ENCODE data around the gene SLC30A3.
A peak's percentile ranks its signal among the peaks of the same experiment; 100 is the strongest.
"Not testable (repeated sequence)": the region's sequence is repeated elsewhere in the genome, so short reads cannot be mapped to it uniquely, and the experiment has no call there.

Gene SLC30A3

DNA sequence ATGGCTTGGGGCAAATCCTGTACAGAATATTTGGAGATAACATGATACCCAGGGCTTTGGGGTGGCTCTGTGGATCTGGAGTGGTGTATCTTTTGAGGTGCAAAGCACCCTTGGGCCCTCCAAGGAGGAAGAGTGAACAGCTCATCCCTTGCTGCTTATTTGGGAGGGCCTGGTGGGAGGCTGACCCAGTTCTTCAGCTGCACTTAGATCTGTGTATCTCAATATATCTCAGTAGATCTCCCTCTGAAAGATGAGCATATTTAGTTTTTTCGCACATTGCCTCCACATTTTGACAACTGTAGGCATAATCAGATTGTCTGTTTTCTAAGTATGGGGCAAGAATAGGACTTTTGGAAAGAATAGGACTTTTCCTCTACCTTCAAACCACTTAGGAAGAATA is 22.1 kb upstream of the SLC30A3 start:
- no peak for DNase-seq

DNA sequence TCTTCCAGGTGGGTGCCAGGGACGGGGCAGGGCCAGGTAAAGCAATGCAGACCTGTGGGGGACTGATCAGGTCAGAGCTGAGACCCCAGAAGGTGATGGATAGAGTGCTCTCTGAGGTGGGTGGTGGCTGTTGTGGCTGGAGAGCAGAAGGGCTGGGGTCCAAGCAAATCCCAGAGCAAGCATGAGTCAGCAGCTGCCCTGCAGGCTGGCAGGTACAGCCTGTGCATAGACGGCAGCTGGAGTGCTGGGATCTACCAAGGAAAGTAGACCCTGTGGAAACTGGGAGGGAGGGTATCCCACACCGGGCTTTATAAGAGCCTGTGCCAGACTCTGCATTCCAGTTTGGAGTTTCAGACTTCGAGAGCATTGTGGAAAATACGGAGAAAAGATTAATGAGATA is 20.0 kb upstream of the SLC30A3 start:
- DNase-seq: no peak

DNA sequence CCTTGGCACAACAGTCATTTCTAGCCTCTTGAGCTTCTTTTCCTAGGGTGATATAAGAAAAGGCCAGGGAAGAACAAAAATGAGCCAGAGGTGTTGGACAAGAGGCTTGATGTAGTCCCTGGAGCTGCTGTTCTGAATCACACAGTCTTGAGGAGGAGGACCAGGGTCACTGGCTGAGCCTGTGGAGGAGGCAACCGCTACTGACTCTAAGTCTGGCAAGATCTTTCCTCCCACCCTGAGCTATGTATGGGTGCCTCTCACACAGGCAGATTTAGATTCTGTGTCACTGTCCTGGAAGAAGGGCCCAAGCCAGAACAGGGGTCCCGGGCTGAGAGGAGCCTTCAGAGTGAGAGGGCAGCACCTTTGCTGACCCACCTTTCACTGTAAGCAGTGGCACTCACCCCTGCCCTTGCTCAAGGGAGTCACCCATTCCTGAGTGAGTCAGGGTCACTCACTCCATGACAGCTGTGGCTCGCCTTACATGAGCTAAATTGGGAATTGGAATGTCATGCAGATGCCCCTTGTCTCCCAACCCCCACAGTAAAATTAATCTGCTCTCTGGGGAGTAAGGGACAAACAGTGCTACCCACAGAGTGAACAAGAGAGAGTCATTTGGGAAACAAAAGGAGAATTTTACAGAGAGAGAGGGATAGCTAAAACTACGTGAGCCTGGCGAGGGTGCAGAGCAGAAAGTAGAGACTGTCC is 19.2 kb upstream of the SLC30A3 start, which contains the start of gene TRIM54:
TSS of gene TRIM54 (plus strand) at position 575 of the 705 bp plus-strand sequence. CDS start 303 bp downstream, outside the sequence.
- DNase-seq: no peak

DNA sequence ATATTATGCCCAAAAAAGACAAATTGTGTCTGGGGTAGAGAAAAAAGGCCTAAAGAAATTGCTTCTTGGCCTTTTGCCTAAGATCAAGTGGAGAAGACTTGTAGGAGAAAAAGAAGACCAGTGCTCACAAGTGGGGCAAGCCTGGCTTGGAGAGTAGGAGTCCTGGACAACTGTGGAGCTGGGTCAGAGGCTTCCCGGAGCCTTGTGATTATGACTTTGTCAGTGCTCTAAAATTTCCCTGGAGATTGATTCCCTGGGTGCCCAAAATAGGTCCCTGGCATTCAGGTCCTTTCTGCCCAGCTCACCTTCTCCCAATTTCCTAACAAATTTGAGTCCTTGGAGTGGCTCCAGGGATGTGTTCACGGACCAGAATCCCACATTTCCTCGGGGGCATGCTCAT is 18.6 kb upstream of the SLC30A3 start:
- DNase-seq: no peak

DNA sequence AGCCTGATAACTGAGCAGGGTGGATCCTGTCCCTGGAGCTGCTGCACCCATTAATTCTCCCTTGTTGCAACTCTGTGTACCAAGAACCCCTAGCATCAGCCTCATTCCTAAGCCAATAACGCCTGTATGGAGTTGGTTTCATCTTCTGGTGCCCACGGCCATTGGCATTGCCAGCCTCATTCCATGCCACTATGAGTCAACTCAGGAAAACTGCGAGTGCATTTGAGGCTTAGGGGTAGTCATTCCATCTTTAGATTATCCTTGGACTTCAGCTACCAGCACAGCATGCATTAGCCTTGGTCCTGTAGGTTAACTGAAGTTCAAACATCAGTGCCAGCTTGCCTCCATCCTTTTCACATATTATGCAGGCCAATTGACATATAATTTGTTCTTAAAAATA is 18.0 kb upstream of the SLC30A3 start:
- DNase-seq: no peak

DNA sequence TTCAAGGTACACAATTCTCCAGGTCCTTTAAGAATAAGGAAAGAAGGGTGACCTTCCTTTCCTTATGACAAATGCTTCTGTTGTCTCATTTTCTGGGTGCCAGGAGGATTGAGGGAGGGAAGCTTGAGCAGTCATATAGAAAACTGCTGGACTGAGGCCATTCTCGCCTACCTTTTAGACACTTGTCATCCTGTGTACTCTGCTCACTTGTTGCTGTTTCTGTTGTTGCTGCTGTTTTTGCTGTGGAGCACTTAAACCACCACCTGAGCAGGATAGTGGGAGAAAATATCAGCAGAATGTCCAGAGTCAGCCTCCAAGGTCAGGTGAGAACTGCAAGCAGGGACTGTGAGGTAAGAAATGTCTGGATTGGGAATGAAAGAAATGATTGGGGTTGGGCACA is 15.2 kb upstream of the SLC30A3 start:
- no peak for DNase-seq

DNA sequence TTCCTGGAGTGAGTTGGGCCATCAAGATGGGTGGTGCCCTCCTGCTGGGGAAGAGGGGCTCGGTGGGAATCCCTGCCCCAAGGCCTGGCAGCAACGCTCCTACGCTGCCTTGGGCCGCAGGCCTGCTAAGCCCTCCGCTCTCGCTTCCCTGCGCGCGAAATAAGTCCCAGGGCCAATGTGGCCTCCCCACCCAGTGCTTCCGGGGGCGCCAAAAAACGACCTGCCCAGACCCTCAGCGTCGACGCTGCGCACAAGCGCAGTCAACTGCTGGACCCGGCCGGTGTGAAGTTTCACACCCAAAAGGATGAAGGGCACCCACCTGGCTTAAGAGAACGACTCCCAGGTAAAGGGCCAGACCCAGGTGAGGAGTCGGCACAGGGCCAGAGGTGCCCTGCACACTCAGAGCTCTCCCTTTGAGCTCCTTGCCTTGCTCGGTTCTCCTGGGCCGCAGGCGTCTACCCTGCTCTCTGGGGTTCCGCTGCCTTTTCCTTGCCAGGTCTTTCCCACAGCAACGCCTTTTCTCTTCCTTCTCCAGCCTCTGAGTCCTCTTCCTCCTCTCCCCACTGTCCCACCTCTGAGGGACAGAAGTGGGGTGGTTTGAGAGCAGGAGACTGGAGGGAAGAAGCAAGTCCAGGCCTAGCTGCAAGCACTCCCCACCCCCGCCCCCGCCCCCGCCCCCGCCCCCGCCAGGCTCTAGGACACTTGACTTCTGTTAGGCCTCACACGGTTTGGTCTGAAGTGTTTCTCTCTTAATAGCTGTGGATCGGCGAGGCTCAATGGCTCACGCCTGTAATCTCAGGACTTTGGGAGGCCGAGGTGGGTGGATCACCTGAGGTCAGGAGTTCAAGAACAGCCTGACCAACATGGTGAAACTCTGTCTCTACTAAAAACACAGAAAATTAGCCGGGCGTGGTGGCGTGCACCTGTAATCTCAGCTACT is 12.6 kb upstream of the SLC30A3 start, which contains the start of gene DNAJC5G:
TSS of gene DNAJC5G (plus strand) at position 223 of the 940 bp plus-strand sequence. CDS start 1,296 bp downstream, outside the sequence.
- no peak for DNase-seq

DNA sequence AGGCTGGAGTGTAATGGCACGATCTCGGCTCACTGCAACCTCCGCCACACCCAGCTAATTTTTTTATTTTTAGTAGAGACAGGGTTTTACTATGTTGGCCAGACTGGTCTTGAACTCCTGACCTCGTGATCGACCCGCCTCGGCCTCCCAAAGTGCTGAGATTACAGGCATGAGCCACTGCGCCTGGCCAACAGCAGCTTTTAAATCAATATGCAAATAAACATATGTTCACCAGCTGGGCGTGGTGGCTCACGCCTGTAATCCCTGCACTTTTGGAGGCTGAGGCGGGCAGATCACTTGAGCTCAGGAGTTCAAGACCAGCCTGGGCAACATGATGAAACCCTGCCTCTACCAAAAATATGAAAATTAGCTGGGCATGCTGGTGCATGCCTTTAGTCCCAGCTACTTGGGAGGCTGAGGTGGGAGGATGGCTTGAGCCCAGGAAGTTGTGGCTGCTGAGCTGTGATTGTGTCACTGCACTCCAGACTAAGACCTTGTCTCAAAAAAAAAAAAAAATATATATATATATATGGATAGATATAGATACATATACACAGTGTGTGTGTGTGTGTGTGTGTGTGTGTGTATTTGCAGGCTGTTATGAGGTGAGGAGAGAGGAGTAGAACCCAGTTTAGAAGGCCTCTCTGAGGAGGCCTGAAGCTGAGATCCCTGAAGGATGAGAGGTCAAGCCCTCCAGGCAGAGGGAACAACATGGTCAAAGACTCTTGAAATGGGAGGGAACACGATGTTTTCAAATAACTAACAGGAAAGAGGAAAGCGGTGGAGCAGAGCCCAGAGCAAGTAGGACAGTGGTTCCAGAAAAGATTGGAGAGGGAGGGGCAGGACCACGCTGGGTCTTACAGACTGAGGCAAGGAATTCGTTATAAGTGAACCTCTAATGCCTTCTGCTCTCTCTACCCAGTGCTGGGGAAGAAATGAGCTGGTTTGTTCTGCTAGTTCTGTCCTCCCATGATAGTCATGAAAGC is 10.0 kb upstream of the SLC30A3 start:
- not testable (repeated sequence) for DNase-seq

DNA sequence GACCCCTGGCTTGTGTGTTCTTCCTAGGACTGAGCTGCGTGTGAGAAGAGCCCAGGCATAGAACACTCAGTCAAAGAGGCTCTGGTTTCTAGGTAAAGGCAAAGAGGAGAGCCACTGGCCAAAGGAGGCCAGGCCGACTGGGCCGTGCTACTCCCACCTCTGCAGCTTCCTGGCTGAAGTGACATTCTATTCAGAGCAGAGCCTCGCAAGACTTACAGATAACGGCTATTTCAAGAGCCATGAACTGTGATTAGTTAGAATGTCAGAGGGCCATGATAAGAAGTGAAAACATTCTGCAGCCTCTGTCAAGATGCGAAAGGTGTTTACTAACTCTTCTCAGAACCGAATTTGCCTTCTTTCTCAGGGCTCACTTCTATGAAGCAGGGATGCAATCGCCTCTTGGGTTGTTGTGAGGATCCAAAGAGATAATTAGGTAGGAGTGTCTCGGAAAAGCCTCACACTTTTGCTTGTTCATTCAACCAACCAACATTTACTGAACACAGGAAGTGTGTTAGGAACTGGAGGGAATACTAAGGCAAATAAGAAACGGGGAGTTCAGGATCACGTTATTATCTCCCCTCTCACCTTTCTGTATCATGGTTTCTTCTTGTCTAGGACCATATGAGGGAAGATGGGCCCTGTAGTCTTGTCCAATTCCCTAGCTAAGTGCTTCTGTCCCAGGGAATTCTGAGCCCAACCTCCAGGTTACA is 8.9 kb upstream of the SLC30A3 start:
- no peak for DNase-seq

DNA sequence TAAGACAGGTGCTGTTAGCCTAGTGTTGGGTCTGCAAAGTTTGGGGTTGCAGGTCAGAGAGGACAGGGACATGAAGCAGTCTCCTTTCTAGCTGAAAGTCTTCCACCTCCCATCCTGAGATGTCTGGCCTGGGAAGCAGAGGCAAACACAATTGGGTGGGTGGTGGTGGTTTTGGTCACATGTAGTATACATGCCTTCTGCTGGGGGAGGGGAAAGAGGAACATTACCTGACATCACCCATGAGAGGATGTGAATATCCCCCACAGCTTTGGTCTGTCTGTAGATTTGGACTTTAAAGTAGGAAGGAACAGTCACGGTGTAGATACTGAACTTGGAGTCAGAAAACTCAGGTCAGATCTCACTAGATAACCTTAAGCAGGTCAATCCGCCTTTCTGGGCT is 7.8 kb upstream of the SLC30A3 start:
- no peak for DNase-seq

DNA sequence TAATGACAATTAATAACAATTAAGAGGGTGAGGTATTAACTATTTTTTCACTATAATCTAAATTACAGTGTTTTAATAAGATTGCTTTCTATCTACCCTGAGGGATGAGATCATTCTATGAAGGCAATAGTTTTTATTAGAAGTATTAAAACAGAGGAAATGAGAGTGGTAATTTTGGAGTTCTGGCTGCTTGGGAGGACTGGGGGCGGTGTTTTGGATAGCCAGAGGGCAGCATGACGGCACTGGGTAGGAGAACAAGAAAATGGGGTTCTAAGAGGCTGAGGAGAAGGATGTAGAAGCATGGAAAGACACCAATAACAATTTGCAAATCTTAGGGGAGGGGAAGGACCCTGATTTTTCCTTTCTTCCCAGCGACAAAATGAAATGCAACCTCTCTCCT is 7.3 kb upstream of the SLC30A3 start:
- no peak for DNase-seq

DNA sequence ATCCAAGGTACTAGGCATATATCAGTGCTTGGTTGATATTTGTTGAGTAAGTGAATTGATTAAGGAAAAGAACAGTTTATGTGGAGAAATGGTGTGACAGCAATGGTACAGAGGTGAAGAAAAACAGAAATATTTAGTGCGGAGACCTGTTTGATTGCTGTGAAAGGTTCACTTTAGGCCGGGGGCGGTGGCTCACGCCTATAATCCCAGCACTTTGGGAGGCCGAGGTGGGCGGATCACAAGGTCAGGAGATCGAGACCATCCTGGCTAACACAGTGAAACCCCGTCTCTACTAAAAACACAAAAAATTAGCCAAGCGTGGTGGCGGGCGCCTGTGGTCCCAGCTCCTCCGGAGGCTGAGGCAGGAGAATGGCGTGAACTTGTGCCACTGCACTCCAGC is 5.4 kb upstream of the SLC30A3 start:
- DNase-seq: not testable (repeated sequence)

DNA sequence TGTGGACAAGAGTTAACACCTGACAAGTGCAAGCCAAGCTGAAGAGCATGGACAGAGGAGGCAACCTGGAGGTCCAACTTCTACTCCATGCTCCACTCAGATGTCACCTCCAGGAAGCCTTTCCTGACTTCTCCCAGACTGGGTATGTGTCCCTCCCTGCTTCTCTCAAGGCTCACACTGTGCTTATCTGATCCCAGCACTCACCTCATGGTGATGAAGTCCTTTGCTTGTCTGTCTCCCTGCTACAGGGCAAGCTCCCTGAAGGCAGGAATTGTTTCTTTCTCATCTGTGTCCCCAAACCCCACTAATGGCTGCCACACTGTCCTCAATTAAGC is 2.7 kb upstream of the SLC30A3 start:
- DNase-seq: no peak

DNA sequence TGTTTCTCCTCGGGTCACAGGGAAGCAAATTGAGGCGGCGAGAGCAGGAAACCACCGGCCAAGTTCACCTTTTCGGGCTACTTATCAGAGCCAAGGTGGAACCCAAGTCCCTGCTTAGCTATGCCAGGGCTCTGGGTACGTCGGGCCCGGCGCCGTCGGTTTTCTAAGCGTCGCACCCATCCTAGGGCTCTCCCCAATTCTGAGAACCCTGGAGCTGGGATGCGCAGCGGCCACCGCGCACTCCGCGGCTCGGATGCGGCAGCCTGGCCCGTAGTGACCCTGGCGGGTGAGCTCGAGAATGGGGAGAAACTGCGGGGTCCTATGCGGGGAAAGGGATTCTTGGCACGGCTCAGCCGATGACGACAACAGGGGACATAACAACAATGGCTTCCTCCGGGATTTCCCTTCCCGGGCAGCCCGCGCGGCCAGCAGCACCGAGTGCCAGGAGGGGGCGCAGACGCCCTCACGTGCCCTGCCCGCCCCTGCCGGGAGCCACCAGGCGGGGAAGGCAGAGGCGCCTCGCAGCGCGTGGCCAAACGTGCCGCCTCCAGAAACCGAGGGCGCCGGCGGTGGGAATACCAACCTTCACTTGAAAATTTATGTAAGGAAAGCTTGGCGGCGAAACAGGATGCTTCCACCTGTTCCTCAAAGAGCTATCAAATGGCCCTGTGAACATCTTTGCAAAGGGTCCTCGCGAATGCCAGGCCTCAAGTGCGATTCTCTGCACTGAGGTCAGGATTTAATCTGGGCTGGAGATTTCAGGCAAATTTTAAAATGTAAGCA is 2.1 kb upstream of the SLC30A3 start:
- DNase-seq: peak; percentile 16

DNA sequence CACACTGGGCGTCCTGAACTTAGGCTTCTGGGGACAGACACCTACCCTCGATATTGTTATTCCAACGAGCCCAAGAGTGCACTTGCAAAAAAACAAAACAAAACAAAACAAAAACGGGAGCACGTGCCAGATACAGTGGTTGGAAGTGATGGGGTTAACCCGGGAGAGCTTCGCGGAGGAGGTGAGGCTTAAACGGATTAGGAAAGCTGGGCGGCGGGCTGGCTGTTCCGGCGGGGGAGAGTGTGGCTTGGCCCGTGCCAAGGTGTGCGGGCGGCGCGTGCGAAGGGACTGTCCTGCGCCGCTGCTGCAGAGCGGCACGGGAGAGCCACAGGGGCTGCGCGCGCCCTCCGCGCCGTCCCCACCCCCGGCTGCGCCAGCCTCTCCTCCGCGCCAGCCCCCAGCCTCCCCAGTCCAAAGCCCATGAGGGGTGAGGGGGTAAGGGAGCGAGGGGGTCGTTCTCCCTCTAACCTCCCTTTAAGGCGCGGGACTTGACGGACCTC is 1.5 kb upstream of the SLC30A3 start:
- no peak for DNase-seq

DNA sequence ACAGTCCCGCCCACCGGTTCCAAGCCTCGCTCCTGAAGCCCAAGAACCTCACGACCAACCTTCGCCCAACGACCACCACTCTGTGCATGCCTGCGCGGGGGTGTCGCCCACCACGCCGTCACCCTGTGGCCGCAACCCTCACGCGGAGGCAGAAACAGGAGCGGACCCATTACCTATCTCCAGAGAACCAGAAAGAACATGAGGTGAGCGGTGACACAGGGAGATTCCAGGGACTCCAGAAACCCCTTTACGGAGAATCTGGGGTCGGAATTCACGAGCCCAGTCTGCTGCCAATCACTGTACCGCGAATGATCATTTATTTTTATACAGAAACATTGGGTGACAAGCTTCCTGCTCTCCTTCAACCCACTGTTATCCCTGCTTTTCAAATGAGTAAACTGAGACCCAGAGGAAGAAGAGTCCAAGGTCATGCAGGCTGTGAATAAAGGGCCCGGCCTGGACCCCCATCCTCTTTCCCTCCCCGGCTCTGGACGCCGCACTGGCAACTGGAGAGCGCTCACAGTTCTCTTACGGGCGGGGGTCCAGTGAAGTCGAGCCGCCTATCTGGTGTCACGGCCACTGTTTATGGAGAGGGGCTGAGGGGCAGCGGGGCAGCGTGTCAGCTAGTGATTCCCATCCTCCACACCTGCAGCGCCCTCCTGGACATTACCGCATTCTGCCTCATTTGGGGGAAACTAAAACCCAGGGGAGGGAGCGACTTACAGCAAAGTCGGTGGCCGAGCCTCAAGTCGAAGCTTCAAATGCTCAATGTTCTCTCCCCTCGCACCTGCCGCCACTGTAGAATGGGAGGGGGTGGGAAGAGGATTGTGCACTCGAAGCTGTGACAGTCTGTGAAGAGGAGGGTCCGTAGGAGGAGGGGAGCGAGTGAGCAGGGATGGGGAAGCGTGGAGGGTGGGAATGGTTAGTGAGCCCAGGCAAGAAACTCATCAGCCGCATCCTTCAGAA is 723 bp upstream of the SLC30A3 start:
- DNase-seq: no peak

DNA sequence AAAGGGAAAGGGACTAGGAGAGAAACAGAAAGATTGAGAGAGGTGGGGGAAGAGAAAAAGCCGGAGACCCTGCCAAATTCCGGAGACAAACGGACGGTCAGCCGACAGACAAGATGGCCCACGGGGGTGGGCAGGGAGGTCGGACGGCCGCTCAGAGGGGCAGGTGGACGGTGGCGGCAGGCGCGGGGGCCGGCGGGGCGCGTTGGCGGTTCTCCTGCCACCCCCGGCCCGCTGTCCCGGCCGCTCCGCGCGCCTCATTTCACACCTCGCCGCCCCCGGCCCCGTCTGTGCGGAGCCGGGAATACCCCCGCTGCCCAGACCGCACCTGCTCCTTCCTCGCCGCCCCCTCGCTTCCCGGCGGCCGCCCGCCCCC is 935 bp downstream of the SLC30A3 start:
- no peak for DNase-seq

DNA sequence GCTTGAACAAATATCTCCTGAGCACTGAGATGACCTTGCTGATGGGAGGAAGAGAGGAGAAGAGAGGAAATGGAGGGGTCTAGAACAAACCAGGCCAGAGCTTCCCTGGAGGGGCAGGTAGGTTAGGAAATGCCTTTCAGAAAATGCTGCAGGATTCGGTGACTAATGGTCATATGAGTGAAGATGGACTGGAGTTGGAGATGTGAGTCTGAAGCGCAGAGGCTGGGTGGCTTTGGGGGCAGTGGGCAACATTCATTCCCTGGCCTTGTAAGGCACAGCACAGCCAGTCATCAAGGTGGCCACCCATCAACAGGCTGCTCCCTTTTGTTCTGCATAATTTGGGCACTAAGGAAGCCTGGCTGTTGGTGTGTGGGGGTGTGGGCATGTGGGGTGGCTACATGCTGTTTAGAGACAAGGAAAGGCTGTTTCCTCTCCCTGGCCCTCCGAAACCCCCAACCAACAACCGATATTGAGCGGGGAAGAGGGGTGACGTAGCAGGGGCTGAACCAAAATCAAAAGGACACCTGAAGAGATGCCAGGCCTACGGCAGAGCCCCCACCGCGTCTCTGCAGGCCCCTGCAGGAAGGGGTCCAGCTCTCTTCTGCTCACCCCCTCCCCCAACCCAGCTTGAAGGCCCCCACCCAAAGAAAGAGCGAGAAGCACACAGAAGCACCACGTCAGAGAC is 1.5 kb downstream of the SLC30A3 start:
- no peak for DNase-seq

DNA sequence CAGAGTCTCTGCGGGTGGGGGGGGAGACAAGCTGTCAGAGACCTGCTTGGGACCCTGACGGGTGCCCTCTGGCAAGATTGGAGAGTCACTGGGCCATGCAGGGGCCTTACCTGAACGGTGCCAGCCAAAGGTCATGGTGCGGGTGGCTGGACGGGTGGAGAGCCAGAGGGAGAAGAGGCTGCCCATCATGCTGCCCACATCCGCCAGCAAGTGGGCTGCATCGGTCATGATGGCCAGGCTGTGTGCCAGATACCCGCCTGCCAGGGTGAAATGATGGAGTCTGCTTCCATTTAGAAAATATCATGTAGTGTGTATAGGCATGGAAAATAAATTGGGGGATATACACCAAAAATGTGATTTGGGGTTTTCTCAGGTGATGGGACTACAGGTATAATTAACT is 4.8 kb downstream of the SLC30A3 start:
- no peak for DNase-seq

Measured in HCEC 1CT (cell line).